ENCODE results near the gene PCDHB9.

GRCh38 chr5:141208478-141208877, 21.5 kb downstream of the PCDHB9 start, which contains the start of gene PCDHB12:
- no peak for TF ChIP-seq CTCF (IDR thresholded peaks at IDR 0.05)
- TF ChIP-seq POLR2AphosphoS5 (IDR thresholded peaks at IDR 0.05), result no peak
